AG09309 (cell line): ENCODE data around the gene TRNP1.

Experiments used
- DNase-seq: peaks from one replicate; pipeline ENCODE4 v3.0.0-alpha.2; 2010; ENCODE audit warnings: low read depth
- H3K4me3 ChIP-seq: 2 replicates; pipeline ENCODE4 v1.5.1; 2011; ENCODE audit warnings: mild to moderate bottlenecking, low read depth, low read length, moderate library complexity; ENCODE audit not compliant: control insufficient read depth
- CTCF ChIP-seq: IDR thresholded peaks from 2 replicates; pipeline ENCODE4 v1.5.1; 2011; ENCODE audit warnings: mild to moderate bottlenecking, low read depth, low read length, inconsistent platforms; ENCODE audit not compliant: insufficient read depth, control insufficient read depth; ENCODE audit errors: missing control alignments

TRNP1 gene

GRCh38 chr1:27044613-27045151 is 51.2 kb downstream of the TRNP1 start:
- H3K4me3 ChIP-seq = no peak overlapping the region
- no peak for DNase-seq
- peak; percentile 98 for TF ChIP-seq CTCF

- peak; percentile 91 for TF ChIP-seq CTCF
- no peak overlapping the region for H3K4me3 ChIP-seq
- no peak for DNase-seq
These were observed 52.6 kb downstream of the TRNP1 start for GRCh38 chr1:27045973-27046558.

- no peak for TF ChIP-seq CTCF
- no peak for DNase-seq
- no peak overlapping the region for H3K4me3 ChIP-seq
These were observed 54.4 kb downstream of the TRNP1 start for GRCh38 chr1:27047914-27048313.

GRCh38 chr1:27049100-27049499 is 55.6 kb downstream of the TRNP1 start:
- H3K4me3 ChIP-seq = no peak overlapping the region
- TF ChIP-seq CTCF = no peak
- no peak for DNase-seq

GRCh38 chr1:27049607-27050006 is 56.1 kb downstream of the TRNP1 start:
- TF ChIP-seq CTCF = no peak
- DNase-seq = no peak
- H3K4me3 ChIP-seq = no peak overlapping the region
